HG03521 (cell line): Measurements from ENCODE around the gene BHLHA9.
"Not testable (repeated sequence)": the region's sequence is repeated elsewhere in the genome, so short reads cannot be mapped to it uniquely, and the experiment has no call there.

Experiments
- ATAC-seq: cut with Tn5 transposase; IDR thresholded peaks from one replicate; pipeline ENCODE4 v1.9.1; 2021; ENCODE audit warnings: mild to moderate bottlenecking, moderate library complexity; ENCODE audit not compliant: unreplicated experiment

The BHLHA9 gene

DNA sequence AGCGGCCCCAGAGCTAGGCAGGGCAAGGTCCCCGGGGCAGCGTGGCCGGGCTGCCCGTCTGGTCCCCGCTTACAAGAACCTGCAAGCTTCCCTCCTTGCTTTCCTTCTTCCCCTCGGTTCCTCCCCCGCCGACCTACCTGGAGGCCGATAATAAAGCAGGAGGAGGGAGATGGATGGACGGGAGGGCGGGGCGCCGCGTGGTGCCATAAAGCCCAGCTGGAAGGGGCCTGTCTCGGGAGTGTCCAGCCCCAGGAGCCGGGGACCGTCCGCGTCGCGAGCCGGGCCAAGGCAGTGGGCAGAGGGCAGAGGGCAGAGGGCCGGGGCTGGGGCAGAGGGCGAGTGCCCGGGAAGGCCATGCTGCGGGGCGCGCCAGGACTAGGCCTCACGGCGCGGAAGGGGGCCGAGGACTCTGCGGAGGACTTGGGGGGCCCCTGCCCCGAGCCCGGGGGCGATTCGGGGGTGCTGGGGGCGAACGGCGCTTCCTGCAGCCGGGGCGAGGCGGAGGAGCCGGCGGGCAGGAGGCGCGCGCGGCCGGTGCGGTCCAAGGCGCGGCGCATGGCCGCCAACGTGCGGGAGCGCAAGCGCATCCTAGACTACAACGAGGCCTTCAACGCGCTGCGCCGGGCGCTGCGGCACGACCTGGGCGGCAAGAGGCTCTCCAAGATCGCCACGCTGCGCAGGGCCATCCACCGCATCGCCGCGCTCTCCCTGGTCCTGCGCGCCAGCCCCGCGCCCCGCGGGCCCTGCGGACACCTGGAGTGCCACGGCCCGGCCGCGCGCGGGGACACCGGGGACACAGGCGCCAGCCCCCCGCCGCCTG, at the start of gene BHLHA9:
BHLHA9 (plus strand) TSS at position 235 of the 820 bp plus-strand sequence; CDS start at position 355, 120 bp downstream.
- no peak for ATAC-seq

DNA sequence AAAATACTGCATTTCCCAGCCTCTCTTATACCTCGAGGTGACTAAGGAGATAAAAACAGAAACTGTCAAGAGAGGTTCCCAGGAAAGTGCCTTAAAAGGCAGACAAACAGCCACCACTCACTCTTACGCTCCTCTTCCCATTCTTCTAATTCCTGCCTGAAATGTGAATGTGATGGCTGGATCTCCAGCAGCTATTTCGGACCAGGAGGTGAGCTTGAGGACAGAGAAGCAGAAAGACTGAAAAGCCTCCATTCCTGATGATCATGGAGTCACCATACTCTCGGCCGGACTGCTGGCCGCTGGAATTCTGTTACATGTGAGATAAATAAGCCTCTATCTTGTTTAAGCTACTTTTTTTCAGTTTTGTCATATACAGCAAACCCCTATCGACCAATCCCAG, 49.0 kb upstream of the BHLHA9 start:
- ATAC-seq = no peak

DNA sequence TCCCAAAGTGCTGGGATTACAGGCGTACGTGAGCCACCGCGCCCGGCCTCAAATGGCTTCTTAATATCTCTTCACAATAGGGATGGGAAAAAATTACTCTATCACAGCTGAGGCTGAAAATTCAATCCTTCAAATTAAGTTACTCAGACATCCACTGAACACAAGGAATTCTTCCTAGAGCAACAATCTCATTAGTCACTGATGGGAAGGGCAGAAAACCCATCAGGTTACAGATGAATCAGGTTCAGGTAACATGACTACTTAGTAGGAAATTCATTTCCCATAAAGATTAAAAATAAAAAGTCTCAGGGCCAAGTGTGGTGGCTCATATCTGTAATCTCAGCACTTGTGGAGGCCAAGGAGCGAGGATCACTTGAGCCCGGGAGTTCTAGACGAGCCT, 47.9 kb upstream of the BHLHA9 start:
- no peak for ATAC-seq

DNA sequence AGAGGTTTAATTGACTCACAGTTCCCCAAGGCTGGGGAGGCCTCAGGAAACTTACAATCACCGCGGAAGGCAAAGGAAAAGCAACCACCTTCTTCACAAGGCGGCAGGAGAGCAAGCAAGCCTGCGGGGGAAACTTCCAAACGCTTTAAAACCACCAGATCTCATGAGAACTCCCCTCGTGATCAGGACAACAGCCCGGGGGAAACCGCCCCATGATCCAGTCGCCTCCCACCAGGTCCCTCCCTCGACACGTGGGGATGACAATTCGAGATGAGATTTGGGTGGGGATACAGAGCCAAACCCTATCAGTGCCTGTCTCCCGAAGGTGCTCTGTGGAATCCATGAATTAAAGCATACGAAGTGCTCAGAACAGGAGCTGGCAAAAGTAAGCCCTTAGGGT, 46.6 kb upstream of the BHLHA9 start:
- no peak for ATAC-seq

DNA sequence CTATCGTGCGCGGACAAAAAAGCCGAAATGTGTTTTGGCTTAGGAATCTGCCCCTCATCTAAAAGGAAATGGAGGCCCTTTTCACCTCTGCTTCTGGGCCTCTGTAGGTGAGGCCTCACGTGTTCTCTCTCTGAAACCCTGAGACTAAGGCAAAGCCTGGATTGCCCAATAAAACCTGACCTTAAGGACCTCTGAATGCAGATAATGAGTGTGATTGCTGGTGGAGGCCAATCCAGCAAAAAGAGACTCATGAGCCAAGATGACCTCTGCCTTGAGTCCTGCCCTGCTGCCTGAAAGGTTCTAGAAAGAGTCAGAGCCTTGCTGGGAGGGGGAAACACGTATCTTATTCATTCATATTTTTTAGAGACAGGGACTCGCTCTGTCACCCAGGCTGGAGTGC, 45.9 kb upstream of the BHLHA9 start:
- no peak for ATAC-seq

DNA sequence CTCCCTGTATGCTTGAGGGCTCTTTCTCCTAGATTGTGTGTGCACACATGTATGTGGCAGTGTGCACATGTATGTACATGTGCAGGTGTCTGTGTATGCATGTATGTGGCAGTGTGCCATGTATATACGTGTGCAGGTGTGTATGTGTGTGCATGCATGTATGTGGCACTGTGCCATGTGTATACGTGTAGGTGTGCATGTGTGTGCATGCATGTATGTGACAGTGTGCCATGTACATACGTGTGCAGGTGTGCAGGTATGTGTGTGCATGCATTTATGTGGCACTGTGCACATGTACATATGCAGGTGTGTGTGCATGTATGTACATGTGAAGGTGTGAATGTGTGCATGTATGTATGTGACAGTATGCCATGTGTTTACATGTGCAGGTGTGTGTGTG, 43.9 kb upstream of the BHLHA9 start:
- ATAC-seq = no peak

DNA sequence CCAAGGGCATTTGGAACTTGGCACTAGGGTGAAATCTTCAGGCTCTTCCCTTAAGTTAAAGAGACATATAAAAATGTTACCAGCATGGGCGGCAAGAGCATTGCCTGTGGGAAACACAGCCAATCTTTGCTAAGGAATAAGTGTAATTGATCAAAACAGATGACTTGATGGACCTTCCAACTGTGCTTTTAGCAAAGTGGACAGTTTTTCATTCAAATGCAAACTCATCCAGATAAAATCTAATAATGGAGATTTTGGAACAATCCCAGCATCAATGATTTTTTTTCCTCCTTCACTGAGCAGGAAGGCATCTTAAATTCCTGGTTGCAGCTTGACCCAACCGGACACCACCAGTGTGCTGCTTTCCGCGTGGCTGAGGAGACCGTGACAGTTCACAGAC, 42.9 kb upstream of the BHLHA9 start:
- no peak for ATAC-seq

DNA sequence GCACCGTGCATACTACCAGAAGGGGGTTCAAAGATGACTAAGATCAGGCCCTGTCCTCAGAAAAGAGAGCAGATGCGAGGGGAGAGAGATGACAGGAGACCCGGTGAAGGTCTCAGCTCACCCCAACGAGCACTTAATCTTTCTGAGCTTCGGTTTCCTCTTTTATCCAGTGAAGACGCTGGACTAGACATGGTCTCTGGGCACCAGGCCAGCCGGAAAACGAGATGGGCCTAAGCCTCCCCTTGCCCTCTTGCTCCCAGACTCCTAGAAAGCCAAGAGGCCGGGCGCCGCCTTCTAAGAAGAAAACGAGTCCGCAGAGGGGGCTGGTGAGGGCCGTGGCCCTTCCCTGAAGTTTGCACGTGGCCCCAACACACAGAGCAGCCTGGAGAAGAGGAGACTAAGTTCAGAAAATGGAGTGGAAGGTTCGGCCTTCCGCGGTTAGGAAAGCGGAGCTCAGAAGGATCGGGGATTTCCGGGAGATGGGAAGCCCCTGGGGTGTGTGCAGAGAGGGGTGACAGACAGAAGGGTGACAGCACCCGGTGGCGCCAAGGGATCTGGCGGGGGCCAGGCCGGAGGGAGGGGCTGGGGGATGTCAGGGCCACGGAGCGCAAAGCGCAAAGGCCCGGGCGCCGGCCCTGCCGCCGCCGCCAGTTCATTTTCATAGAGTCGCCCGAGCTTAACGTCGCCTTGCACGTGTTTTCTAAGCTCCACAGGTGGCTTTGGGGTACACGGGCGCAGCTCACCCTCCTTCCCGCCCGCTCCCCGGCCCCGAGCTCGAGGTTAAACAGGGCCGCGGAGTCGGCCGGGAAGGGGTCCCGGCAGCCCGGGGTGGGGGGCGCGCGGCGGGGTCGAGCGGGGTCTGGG, 42.1 kb upstream of the BHLHA9 start:
- no peak for ATAC-seq

DNA sequence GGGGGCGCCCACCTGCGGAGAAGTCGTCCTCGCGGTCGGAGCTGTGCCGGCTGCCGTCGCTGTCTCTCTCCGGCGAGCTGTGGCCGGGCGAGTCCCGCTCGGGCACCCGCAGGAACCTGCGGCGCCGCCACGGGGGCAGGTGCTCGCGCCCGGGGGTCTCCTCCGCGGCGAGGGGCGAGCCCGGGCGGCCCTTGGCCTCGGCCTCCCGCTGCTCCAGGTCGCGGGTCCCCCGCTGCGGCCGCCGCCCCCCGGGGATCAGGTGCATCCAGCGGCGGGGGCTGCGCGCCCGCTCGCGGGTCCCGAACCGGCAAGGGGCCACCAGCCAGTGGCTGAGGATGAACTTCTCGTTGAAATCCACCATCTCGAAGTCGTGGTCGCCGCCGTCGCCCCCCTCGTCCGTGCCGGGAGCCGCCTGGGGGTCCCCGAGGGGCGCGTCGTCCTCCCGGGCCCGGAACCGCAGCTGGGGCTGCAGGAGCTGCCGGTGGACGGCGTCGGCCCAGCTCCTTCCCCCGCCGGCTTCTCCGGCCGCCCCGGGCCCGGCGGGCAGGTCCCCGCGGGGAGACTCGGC, 41.4 kb upstream of the BHLHA9 start:
- peak; percentile 12 for ATAC-seq

DNA sequence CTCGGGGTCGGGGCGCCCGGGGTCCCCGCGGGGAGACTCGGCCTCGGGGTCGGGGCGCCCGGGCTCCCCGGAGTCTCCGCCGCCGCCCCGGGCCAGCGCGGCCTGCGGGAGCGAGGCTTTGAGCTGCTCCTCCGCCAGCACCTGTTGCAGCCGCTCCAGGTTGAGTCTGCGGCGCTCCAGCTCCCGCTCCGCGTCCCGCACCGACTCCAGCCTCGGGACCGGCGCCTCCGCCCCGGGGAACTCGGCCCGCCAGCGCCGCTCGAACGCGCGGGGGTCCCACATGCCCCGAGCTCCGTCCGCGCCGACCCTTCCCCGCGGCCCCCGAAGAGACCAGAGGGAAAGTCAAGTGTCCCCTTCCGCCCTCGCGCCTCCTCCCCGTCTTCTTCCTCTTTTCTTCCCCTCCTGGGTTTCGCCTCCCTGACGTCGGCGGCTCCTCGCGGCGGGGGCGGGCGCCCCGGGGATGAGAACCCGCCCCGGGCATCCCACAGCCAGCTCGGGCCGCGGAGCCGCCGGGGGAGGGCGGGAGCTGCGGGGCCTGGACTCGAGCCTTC, 40.8 kb upstream of the BHLHA9 start:
- peak; percentile 46 for ATAC-seq

DNA sequence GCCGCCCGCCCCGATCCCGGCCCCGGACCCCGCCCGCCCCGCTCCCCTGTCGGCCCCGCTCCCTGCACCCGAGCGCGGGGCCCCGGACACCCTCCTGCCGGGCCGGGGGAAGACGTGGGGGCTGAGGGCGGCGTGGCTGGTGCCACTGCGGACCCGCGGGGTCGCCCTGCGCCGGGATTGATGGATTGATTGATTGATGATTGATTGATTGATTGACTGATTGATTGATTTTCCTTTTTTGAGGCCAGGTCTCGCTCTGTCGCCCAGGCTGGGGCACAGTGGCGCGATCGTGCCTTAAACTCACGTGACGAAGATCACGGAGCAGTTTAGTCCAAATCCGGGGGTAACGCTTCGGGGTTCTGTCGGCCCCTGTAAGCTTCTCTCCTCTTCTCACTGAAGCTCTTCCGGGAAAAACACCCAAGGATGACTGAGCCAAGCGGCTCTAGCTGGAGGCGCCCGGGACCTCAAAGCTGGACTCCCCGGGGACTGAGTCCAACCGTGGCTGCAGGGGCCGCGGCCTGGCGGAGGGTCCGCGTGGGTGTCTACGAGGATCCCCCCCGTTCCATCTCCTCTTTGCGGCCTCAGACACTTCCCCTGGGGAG, 40.2 kb upstream of the BHLHA9 start:
- ATAC-seq = no peak

DNA sequence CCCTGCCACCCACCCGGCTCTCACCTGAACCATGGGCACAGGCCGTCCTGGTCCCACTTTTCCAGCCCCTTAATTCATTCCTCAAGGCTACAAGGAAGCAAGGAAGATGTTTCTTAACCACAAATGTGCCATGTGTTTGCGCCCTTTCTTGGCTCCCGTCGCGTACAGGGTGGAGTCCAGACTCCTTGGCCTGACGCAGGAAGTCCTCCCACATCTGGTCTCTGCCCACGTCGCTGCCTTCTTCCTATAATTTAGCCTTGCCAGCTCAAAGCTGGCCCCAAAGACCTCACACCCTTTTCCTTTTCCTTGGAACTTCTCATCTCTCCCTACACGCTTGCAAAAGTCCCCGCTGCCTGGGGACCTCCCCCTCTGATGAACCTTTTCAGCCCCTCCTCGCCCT, 38.8 kb upstream of the BHLHA9 start:
- ATAC-seq = no peak

DNA sequence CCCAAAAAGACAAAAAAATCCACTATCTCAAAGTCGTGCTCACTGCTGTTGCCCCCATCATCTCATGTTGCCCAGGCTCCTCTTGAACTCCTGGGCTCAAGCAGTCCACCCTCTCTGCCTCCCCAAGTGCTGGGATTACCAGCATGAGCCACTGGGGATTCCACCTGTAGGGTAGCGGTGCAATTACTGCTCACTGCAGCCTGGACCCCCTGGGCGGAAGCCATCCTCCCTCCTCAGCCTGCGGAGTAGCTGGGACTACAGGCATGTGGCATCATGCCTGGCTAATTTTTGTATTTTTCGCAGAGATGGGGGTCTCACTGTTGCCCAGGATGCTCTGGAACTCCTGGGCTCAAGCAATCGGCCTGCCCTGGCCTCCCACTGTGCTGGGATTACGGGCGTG, 37.9 kb upstream of the BHLHA9 start:
- ATAC-seq = no peak

DNA sequence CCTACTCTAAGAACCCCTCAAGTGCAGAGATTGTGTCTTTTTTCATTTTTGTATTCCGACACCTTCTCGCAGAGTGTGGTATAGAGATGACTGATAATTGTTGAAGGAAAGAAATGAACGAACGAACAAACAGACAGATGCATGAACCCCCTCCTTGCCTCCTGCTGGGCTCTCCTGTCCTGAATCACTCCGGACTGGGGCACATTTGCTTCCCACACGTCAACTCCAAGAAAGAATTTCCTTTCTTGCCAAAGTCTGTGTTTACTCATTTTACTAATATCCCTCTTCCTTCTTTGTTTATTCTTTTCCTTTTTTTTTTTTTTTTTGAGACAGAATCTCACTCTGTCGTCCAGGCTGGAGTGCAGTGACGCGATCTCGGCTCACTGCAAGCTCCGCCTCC, 37.5 kb upstream of the BHLHA9 start:
- no peak for ATAC-seq

DNA sequence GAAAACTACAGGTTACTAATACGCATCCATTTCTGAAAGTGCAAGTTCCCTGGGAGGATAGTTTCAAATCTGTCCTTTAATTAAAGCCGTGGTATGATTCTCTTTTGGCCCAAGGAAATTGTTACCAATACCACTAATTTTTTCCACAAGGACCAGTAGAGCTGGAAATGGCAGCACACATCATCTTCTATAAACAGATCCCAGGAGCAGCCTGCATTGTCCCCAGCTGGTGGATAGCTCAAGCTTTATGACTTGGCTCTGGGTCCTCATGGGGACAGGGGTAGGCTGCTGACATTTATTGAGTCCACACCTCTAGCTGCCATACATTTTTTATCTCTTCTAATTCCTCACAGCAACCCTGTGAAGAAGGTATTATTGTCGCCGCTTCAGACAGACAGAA, 35.8 kb upstream of the BHLHA9 start:
- ATAC-seq = no peak

DNA sequence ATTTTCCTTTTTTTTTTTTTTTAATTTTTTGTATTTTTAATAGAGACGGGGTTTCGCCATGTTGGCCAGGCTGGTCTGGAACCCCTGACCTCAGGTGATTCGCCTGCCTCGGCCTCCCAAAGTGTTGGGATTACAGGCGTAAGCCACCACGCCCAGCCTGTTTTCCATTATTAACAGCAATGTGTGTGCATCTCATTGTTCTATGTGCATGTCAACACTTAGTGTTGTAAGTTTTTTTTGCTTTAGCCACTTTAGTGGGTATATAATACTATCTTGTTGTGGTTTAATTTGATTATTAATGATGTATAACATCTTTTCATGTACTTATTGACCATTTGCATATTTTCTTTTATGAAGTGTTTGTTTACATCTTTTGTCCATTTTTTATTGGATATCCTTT, 32.8 kb upstream of the BHLHA9 start:
- ATAC-seq = no peak

DNA sequence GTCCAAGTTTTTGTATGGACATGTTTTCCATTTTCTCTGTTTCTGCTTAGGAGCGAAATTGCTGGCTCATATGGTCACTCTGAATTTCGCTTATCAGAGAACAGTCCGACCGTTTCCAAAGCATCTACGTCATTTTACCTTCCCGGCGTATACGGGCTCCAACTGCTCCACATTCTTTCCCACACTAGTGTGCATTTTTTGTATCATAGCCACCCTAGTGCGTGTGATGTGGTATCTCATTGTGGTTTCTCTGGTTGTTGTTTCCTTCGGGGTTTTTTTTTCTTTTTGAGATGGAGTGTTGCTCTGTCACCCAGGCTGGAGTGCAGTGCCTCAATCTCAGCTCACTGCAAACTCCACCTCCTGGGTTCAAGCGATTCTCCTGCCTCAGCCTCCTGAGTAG, 31.0 kb upstream of the BHLHA9 start:
- ATAC-seq = no peak

DNA sequence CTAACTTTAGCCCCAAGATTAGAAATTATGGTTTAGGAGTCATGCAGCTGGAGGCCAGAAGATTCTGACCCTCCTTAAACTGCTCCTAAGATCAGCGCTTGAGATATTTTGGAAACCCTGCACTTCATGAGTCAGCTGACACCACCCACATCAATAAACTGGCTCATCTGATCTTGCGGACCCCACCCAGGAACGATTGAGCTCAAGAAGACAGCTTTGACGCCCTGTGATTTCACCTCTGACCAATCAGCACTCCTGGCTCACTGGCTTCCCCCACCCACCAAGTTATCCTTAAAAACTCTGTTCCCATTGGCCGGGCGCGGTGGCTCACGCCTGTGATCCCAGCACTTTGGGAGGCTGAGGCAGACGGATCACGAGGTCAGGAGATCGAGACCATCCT, 29.8 kb upstream of the BHLHA9 start:
- ATAC-seq = not testable (repeated sequence)

DNA sequence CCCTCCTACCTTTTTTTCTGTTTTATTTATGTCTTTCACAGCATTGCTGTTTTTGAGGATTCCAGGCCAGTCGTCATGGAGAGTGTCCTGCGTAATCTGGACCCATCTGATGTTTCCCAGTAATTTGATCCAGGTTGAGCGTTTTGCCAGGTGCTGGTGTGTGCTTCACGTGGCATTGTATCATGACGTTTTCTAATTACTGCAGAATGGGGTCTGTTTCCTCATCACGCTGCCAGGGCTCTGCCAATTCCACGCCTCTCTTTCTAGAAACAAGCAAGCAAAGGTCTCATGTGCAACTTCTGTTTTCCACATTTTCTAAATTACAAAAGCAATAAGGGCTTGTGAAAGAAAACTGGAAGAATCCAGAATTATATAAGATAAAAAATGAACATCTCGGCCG, 28.3 kb upstream of the BHLHA9 start:
- no peak for ATAC-seq

DNA sequence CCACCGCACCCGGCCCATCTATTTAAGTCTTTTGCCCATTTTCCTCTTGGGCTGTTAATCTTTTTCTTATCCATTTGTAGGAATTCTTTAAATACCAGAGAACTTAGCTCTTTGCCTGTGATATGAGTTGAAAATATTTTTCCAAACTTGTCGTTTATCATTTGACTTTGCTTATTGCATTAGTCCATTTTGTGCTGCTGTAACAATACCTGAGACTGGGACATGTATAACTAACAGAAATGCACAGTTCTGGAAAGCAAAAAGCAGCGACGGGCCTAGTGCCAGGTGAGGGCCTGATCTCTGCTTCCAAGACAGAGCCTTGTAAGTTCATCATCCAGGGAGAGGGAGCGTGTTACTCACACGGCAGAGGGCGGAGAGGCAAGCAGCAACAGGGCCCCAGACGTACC, 25.6 kb upstream of the BHLHA9 start:
- no peak for ATAC-seq
